ENCODE measurements around the gene SLC6A9.

- TF ChIP-seq CTCF (IDR thresholded peaks at IDR 0.05) (no peak), EZH2 (IDR thresholded peaks at IDR 0.05; ENCODE audit: borderline replicate concordance, insufficient read depth, low read depth, low read length, poor library complexity, severe bottlenecking) (no peak)
Measured at GRCh38 chr1:44040418-44040817, 9.2 kb upstream of the SLC6A9 start.

Measured in B cell (primary cell).